Cardiac muscle cell (in vitro differentiated cells and primary cell): ENCODE measurements around the gene PHACTR3. TPM values are rescaled to one million over a fixed set of nuclear protein-coding genes. Genes with fewer than 3 reads are reported as not detected.

Experiments
- DNase-seq, 2 donors: peaks; one replicate each; pipeline versions ENCODE4 v3.0.0 to v3.0.0-alpha.2; 2010 to 2017; ENCODE audit warnings: low read depth in 1 of 2, low spot score in 1 of 2
- H3K27ac ChIP-seq: fragments of 200-600 bp; sonication (generic); 2 replicates; pipeline ENCODE4 v1.5.1; 2016
- H3K27me3 ChIP-seq: fragments of 200-600 bp; sonication (generic); 2 replicates; pipeline ENCODE4 v1.6.0; 2016; ENCODE audit warnings: control low read depth
- H3K36me3 ChIP-seq: fragments of 200-600 bp; sonication (generic); 2 replicates; pipeline ENCODE4 v1.5.1; 2016; ENCODE audit warnings: control low read depth
- H3K4me1 ChIP-seq: fragments of 200-600 bp; sonication (generic); 2 replicates; pipeline ENCODE4 v1.8.1; 2017; ENCODE audit warnings: low read depth, mild to moderate bottlenecking, mixed run types
- H3K4me3 ChIP-seq: fragments of 200-600 bp; sonication (generic); 2 replicates; pipeline ENCODE4 v1.5.1; 2016; ENCODE audit warnings: mild to moderate bottlenecking
- H3K9me3 ChIP-seq: fragments of 200-600 bp; sonication (generic); 2 replicates; pipeline ENCODE4 v1.5.1; 2017; ENCODE audit warnings: low read depth, mild to moderate bottlenecking, control low read depth
- polyA plus RNA-seq: library from polyadenylated mRNA; unstranded; fragments of >200 nt; fragmentation: Nextera tagmentation; extraction: Ambion mirVana; gene quantifications from 2 replicates; pipeline ENCODE4 v1.2.1, GENCODE V29; 2016
- total RNA-seq: library from RNA; depleted of rRNA; stranded (reverse); fragments of >200 nt; gene quantifications from 2 replicates; pipeline ENCODE4 v1.2.3, GENCODE V29; 2016
- TF ChIP-seq, protein P1 (sequence below): IDR thresholded peaks from 2 replicates; pipeline ENCODE4 v1.5.1; 2012; ENCODE audit warnings: low read depth, mild to moderate bottlenecking, low read length

PHACTR3 gene
- total and polyA plus RNA-seq, 2 experiments from 2014 or later = 0.55 to 17.0 TPM

DNA sequence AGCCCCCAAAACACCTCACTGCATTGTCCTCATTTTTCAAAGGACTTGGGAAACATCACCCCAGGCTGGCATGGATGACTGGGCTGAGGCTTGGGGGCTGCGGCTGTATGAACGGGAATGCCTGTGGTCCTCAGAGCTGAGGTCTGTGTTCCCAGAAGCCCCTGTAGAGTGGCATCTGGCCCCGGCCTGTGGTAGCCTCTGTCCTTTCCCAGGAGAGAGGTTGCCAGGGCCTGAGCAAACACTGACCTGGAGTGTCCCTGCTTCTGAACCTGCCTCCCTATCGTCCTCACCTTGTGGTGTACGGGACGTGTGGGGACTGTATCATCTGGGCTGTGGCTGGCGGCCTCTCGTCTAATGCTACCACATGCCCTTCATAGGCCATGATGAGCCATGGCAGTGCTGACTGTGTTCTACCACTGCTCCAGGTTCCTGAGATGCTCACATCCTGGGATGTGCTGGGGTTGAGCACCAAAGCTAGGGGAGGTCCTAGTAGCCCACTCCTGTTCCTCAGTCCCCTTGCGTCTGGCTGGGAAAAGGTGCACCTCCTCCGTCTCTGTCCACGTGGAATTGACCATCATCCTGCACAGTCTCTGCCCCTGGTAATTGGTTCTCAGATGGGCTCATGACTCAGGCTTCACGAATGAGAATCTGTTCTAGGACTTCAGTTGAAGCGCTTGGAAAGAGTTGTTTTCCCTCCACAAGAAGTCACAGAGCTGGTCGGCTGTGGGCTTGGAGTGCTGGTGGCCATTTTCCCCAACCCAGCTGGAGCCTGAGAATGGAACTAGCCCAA, 27.6 kb downstream of the PHACTR3 start:
- Histone ChIP-seq H3K27me3 (no peaks in the 10 kb centered on the region), H3K27ac (no peak overlapping the region), H3K9me3 (no peaks in the 10 kb centered on the region), H3K4me1 (no peaks in the 10 kb centered on the region), H3K4me3 (no peak overlapping the region), H3K36me3 (no peaks in the 10 kb centered on the region)
- DNase-seq = no peak
- TF ChIP-seq, protein P1, sequence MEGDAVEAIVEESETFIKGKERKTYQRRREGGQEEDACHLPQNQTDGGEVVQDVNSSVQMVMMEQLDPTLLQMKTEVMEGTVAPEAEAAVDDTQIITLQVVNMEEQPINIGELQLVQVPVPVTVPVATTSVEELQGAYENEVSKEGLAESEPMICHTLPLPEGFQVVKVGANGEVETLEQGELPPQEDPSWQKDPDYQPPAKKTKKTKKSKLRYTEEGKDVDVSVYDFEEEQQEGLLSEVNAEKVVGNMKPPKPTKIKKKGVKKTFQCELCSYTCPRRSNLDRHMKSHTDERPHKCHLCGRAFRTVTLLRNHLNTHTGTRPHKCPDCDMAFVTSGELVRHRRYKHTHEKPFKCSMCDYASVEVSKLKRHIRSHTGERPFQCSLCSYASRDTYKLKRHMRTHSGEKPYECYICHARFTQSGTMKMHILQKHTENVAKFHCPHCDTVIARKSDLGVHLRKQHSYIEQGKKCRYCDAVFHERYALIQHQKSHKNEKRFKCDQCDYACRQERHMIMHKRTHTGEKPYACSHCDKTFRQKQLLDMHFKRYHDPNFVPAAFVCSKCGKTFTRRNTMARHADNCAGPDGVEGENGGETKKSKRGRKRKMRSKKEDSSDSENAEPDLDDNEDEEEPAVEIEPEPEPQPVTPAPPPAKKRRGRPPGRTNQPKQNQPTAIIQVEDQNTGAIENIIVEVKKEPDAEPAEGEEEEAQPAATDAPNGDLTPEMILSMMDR = no peak

- Histone ChIP-seq H3K4me1 (no peaks in the 10 kb centered on the region), H3K4me3 (no peak overlapping the region), H3K27ac (no peak overlapping the region), H3K9me3 (no peaks in the 10 kb centered on the region), H3K27me3 (no peaks in the 10 kb centered on the region), H3K36me3 (no peaks in the 10 kb centered on the region)
- TF ChIP-seq, protein P1 = no peak
- no peak for DNase-seq
Measured at GRCh38 chr20:59632541-59633113, 28.3 kb downstream of the PHACTR3 start.

DNA sequence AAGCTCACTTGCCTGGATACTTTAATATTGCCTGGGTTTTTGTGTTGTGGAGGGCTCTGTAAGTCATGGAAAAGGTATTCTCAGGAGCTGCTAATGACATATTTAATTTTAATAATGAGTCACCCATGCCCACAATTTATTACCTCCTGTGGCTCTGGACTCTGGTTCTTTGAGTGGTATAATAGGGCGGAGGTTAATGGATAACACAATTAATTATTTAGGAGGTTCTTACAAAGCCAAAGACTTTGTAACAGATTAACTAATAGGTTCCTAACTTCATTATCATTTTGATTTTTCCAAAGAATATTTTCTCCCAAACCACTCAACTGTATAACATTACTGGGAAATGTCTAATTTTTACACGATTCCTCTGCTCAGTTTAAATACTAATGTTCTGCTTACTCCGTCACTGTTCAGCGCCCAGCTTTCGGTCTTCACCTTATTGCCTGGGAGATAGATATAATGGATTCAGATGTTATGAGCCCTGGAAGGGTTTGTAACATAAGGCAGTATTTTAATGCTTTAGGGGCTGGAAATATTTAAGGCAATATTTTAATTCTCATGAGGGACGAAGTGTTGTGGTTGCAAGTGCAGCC, 29.4 kb downstream of the PHACTR3 start:
- Histone ChIP-seq H3K36me3 (no peaks in the 10 kb centered on the region), H3K27me3 (no peaks in the 10 kb centered on the region), H3K4me3 (no peak overlapping the region), H3K4me1 (no peaks in the 10 kb centered on the region), H3K9me3 (no peaks in the 10 kb centered on the region), H3K27ac (no peak overlapping the region)
- DNase-seq = no peak
- TF ChIP-seq, protein P1 = no peak

DNA sequence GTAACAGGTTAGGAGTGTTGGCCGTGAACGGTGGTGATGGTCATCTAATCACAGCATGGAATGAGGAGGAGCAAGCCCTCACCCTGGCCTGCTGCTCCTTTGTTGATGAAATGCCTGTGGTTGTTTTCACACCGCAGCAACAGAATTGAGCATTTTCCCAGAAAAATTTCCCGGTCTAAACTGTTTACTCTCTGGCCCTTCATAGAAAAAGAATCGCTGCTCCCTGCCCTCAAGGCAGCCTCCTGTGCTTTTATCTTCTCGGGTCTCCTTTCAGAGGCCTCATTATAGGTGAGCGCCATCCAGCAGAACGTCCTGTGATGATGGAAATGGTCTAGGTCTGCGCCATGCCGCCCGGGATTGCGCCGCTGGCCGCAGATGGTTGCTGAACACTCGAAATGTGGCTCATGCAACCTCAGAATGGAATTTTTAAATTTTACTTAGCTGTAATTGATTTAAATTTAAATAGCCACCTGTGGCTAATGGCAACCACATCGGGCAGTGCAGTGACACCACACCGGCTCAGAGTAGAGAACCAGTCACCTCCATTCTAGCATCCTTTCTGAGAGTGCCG, 30.2 kb downstream of the PHACTR3 start:
- TF ChIP-seq, protein P1 = no peak
- Histone ChIP-seq H3K36me3 (no peaks in the 10 kb centered on the region), H3K27ac (no peak overlapping the region), H3K27me3 (no peaks in the 10 kb centered on the region), H3K4me1 (no peaks in the 10 kb centered on the region), H3K9me3 (no peaks in the 10 kb centered on the region), H3K4me3 (no peak overlapping the region)
- DNase-seq = no peak

DNA sequence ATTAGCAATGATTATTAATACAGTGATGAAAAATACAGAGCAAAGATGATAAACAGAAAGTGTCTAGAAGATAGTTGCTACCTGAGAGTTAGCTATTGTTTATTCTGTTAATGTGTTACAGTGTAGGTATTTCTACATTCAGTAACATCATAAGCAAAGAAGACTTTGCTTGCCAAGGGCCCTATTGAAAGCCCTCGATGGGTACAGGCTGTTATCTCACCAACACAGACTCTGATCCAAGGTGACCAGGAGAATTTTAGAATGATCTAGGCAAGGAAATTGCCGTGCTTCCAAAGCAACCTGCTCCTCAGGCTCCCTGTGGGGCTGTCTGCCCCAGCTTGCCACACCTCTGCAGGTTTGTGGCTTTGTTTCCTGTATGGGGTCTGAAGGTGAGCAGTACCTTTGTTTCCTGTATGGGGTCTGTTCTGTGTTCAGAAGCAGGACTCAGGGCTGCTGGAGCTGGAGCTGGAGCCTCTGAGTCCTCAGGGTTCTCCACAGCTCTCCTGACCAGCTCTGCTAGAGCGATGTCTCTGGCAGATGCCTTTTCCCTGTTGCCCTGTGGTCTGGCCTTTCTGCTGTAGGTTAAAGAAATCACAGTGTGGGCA, 32.5 kb downstream of the PHACTR3 start:
- Histone ChIP-seq H3K27me3 (no peaks in the 10 kb centered on the region), H3K4me1 (no peaks in the 10 kb centered on the region), H3K4me3 (no peak overlapping the region), H3K36me3 (no peaks in the 10 kb centered on the region), H3K9me3 (no peaks in the 10 kb centered on the region), H3K27ac (no peak overlapping the region)
- TF ChIP-seq, protein P1 = no peak
- no peak for DNase-seq
